HG02623 (cell line): ENCODE results near the gene VTI1A.
"Not testable (repeated sequence)": the region's sequence is repeated elsewhere in the genome, so short reads cannot be mapped to it uniquely, and the experiment has no call there.

Experiments
- ATAC-seq: cut with Tn5 transposase; IDR thresholded peaks from one replicate; pipeline ENCODE4 v1.9.1; 2021; ENCODE audit warnings: moderate library complexity; ENCODE audit not compliant: unreplicated experiment

The VTI1A gene

DNA sequence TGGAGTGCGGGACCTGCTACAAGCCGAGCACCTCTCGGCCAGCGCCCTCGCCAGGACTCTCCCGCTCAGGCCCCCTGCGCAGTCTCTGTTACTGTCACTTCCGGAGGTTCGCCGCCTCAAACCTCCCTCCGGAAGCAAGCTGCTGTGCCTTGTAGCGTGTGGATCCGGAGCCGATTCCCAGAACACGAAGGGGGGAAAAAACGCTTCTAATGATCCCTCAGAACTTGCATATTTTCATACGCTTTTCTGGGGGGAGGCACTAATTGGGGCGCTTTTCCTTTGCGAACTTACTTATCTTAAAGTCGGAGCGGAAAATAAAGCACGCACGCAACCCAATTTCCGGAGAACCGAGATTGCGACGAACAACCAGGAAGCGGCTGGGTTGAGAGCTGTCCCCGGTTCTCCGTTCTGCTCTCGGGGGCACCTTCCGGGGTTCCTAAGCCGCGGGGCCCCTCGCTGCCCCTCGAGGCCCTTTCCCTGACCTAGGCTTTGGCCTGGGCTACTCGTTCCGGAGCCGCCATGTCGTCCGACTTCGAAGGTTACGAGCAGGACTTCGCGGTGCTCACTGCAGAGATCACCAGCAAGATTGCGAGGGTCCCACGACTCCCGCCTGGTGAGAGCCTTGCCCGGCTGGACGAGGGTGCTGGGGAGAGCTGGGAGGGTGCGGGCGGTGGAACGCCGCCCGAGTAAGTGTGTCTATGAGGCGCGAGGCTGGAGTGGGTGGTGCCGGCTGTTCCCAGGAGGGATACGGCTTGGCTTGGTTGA lies at the start of gene VTI1A, which contains the start of gene ZDHHC6:
Gene VTI1A, plus strand, starts transcription at position 361 of the 765 bp plus-strand sequence. Its CDS starts 159 bp downstream, at position 520.
Gene ZDHHC6, minus strand, starts transcription at position 60 of the 765 bp plus-strand sequence. CDS start 1,478 bp downstream, outside the sequence.
- peak; percentile 88 for ATAC-seq

DNA sequence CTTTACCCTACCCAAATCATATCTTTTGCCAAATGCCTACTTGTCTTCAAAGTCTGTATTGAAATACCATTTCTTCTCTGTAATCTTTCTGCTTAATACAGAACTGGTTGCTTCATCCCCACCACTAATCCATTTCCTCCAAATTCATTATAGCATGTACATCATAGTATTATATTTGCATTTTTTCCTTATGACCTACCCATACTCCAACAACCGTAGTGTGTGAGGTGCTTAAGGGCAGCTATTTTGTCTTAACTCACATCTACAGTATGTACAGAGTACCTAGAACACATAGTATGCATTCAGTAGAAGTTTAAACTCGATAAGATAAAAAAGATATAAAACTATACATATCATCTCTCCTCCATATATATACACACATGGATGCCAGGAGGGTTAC lies 49.4 kb upstream of the VTI1A start:
- ATAC-seq, result no peak

DNA sequence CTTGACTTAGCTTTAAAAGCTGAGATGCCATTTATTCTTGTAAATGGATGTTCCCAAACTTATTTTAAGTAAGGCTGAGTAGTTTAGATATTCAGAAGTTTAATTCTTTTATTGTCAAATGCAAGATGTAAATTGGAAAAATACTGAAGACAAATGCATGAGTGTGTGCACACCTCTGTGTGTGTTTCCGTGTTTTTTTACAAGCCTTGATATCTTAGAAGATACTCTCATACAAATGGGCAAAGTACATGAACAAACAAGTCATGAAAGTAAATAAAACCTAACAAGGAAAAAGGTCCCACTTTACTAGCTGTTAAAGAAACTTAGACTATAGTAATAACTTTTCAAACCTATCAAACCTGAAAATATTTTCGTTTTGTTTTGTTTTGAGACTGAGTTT lies 44.1 kb upstream of the VTI1A start:
- no peak for ATAC-seq

DNA sequence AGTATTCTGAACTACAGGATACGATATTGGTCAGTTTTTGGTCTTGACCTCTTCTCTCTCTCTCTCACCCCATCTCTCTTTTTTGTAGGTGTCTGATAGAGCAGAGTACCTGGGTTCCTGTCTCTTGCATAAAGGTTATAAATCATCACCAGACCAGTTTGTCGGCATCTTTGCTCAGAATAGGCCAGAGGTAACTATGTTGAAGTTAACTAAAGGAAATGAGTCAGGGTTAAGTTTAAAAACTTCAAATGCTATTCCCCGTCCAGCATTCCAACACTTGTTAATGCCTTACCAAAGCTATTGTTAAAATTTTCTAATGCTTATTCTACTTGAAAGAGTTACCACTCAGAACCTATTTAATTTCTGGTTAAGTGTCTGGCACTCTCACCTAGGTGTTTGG lies 42.4 kb upstream of the VTI1A start:
- no peak for ATAC-seq

DNA sequence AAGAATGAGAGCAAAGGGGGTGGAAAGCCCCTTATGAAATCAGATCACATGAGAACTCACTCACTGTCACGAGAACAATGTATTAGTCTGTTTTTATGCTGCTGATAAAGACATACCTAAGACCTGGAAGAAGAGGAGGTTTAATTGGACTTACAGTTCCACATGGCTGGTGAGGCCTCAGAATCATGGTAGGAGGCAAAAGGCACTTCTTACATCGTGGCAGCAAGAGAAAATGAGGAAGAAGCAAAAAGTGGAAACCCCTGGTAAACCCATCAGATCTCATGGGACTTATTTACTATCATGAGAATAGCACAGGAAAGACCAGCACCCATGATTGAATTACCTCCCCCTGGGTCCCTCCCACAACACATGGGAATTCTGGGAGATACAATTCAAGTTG lies 40.2 kb upstream of the VTI1A start:
- ATAC-seq, result not testable (repeated sequence)

DNA sequence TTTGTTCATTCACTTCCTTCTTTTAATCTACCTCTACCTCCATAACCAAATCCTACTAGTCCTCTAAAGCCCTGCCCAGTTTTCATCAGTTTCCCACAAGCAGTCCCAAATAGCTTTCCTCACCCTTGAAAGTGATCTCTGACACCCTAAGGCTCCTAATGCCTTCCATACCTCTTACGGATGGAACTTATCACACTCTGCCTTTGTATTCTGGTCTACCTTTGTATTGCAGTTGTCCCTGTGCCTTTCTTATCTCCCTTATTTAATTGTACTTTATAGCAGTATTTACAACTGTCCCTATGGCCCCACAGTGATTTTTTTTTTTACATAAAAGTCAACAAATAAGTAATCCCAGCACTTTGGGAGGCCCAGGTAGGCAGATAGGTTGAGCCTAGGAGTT lies 39.3 kb upstream of the VTI1A start:
- ATAC-seq, result no peak

DNA sequence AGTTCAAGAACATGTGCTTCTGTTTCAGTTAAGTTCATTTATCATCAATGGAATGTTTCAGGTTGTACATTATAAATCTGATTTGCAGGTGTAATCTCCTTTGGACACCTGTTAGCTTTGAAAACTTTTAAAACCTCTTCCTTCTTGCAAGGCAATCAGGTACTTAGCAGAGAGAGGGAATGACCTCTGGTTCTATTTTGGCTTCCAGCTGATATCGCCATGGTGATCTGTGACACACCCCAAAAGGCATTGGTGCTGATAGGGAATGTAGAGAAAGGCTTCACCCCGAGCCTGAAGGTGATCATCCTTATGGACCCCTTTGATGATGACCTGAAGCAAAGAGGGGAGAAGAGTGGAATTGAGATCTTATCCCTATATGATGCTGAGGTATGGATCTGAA lies 37.7 kb upstream of the VTI1A start:
- ATAC-seq, result no peak

DNA sequence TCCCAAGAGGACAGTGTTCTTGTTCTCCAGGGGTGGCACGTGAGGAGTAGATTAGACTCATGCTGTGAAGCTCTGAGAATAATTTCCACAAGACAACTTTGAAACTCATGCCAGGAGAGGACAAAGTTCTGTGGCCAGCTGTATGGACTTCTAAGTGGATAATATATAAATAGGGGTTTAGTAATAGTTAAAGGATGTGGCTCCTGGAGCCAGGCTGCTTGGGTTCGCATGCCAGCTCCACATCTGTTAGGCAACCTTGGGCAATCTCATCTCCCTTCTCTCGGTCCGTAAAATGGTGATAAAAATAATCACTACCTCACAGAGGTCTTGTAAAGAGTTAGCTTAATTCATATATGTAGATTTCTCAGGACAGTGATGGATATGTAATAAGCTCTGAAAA lies 37.3 kb upstream of the VTI1A start:
- ATAC-seq, result no peak

DNA sequence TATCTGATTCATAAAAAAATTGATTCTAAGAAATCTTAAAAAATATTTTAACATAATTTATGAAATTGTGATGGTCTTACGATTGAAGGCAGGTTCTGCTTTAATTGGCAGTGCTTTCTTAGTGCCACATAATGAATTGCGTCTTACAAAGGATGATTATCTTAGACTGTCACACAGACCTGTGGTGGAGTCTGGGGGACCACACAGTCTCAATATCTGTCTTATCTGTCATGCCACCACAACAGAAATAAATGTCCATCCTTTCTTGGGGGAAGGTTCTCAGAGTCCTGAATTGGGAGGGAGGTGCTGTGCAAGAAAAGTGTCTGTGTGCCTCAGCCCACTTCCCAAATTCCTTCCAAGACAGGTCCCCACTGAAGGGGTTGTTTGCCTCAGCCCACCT lies 34.3 kb upstream of the VTI1A start:
- ATAC-seq, result no peak

DNA sequence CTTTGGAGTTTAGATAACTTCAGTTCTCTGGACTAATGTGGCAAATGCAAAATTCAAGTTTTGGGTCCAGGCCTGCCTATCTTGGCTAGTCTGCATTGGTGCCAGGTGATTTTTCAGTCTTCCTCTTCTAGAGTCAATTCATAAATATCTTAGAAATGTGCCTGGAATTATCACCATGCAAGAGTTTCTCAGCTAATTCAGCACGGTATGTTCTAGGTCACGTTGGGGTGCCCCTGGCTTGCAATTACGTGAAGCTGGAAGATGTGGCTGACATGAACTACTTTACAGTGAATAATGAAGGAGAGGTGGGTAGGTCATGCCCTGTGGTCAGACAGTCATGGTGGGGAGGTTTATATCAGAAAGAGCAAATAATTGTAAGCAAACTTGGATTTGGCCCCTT lies 25.3 kb upstream of the VTI1A start:
- ATAC-seq, result no peak

DNA sequence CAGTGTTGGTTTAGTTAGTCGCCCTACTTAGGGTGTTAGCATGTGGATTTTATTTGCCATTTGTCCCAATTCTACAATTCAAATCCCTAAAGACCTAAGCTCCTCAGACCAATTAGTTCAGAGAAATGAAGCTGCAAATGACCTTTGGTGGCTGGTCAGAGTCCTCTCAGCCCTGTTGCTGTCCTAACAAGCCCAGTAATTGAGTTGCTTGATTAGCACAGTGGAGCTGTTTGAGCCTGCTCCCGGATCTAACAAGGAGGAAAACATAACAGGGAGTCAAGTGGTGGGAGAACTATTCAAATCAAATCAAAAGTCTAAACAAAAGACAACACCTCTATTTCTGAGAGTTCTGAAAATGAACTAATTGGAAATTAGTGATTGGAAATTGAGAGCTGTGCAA lies 22.4 kb upstream of the VTI1A start:
- ATAC-seq, result no peak

DNA sequence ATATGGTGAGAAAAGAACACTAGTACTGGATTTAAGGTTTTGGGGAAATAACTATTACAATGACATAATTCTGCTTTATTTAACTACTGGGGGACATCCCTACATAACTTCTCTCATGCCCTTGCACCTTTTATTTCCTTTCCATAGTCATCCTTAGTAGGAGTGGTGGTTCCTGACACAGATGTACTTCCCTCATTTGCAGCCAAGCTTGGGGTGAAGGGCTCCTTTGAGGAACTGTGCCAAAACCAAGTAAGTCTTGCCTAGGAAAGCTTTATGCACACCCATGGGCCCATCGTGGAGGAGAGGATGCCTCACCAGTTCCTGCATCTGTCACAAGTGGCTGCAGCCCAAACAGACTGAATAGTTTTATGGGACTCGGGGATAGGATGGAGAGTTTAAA lies 20.9 kb upstream of the VTI1A start:
- ATAC-seq, result no peak

DNA sequence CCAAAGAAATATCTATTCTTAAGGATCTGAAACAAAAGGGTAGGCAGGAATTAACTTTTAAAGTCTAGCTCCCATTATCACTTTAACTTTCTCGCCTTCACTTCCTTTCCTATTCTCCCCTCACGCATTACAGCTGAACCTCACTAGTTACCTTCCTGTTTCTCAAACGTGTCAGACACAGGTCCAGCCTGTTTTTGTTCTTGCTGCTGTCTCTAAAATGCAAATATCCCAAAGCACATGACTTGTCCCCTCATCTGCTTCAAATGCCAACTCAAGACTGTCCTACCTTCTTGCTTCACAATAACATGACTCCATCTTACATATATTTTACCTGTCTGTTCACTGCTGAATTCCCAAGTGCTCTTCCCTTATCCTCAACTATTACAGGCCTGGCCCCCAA lies 17.9 kb upstream of the VTI1A start:
- peak; percentile 50 for ATAC-seq

DNA sequence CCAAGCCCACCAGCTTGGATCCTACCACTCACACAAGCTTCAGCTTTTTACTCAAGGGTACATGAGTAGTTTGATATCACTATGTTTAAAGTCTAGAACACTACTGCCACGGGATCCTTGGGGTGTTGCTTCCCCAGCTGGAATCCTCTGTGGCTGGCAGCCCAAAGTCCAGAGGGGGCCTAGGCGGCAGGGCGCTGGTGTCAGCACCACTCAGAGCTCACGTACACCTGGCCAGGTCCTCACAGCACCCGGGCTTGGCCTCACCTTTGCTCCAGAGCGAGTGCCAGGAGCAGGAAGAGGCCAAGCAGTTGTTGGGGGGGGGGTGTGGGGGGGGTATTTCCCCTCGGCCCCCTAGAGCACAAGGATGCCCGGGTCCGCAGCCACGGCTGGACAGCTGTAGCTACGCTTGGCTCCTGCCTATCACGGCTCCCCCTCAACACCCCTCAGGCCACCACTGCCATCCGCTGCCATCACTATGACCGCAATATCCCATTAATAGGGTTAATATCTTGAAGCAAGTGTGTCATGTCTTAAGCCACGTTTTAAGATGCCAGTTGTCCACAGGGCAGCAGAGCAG lies 17.3 kb upstream of the VTI1A start:
- no peak for ATAC-seq

DNA sequence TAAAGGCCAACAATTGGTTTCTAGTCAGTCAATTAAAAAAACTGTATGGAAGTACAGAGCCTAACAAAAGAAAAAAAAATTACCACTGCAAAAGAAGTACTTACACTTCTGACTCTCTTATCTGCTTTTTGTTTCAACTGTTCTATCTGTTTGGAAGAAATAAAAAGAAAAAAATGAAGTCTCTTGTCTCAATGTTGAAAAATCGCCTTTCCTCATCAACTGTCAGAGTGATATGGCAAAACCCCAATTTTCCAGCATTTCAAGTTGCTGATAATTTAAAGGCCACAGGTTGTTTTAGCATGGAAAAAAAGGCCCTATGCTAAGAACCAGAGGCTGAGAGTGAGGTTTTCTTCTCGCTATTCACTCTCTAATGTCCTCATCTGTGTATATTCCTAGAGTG lies 13.9 kb upstream of the VTI1A start:
- no peak for ATAC-seq

DNA sequence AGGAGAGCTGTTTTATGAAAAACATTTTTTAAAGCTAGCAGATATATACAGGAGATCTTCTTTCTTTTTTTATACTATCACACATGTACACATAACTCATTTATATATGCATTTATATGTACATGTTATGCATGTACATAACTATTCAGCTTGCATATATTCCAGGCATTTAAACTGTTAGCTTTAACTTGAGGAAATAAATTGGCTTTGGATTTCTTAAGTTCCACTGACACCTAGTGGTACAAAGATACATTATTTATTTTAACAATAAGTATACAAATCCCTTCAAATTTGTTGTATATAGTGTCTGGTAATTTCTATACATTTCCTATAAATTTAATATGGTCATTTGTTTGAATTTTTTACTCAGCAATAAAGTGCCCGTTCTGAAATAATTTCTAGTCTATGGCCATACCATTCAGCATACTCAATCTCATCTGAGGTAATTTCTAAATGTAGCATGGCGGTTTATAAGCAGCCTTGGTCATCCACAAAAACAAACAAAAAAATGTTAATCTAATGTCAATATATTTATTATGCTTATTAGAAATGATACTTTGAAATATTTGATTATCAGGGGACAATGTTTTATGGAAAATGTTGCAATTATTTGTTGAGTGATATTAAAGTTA lies 11.9 kb upstream of the VTI1A start:
- no peak for ATAC-seq

DNA sequence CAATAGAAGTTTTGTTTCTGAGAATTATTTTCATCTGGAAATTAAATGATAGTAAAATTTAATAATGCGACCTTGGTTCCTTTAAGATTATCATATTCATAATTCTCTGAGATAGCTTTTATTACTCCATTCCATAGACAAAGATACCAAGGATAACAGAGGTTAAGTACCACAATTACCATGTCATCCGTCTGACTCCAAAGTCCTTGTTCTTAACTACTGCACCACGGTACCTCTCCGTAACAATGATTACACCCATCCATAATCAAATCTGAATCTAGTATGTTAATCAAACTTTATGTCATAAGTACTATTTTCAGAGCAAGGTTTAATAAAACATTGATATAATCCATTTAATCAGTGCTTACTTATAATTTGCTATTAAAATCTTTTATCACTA lies 8.7 kb upstream of the VTI1A start:
- no peak for ATAC-seq

DNA sequence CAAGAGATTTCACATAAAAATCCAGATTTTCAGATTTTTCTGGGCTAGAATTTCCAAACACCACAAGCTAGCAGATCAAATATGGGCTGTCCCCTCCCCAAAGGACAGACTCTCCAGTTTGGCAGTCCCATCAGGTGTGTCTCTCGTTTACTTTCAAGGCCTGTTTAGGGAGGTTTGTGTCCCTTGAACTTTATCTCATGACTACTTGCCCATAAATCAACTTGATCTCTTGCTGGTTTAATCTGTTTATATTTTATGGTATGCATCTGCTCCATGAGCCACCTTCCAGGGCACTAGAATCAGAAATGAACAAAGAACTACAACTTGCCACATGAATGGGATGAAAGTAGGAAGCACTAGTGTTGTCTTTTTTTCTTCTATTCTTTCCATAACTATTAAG lies 5.5 kb upstream of the VTI1A start:
- no peak for ATAC-seq

DNA sequence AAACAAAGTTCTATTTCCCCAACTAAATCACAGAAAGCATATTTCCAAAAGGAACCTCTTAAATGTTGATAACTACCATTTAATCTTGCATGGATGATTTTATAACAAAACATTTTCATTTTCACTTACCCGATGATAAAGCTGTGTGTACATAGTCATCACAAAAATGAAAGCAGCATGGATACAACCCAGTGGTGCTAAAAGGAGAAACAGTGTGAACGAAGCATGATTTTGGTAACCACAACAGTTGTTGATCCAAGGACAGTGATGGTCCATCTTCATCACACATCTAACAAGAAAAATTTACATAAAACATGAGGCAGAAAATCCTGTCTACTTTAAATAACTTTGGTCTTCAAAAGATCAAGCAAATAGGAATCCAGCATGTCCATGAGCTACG lies 5.0 kb upstream of the VTI1A start:
- no peak for ATAC-seq

DNA sequence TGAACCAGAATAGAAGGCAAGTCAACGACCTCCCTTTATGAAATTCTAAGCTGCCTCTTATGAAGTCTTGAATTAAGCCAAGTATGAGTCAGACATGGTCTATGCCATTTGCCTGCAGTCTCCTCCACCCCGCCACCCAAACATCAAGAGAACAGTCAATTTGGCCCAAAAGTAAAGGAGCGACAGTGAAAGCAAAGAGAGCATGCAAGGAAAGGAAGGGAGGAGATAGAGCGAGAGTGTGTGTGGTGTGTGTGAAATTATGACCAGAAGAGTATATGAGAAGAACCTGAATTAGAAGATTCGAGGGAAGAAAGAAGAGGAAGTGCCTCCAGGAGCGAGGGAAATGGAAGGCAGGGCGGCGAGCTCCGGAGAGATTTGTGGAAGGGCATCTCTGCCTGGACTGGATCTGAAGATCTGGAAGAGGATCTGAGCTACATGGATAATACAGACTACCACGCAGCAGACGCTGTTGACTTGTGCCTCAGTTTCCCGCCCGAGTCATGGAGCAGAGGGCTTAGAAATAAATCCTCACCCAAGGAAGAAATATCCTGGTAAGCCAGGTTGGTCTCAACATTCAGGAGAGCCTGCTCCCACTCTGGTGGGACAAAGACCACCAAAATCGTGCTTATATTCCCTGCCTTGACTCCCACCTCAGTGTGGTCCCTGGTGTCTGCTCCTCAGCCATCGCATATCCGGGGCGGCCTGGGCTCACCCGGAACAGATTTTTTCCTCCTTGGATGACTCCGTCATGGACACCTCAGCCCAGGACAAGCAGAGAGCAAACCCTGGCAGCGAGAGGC lies 760 bp upstream of the VTI1A start:
- no peak for ATAC-seq

DNA sequence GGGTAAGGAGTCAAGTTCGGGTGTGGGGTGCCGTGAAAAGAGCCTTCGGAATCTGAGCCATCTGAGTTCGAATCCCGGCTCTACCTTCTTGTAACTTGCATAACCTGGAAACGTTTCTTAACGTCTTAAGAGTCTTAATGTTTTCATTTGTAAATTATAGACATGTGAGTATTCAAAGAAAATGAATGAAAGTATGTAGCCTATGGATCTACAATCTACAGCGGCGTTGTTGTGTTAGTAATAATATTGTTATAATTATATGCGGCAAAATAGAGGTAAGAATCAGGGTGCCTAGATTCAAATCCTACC lies 559 bp downstream of the VTI1A start:
- no peak for ATAC-seq

DNA sequence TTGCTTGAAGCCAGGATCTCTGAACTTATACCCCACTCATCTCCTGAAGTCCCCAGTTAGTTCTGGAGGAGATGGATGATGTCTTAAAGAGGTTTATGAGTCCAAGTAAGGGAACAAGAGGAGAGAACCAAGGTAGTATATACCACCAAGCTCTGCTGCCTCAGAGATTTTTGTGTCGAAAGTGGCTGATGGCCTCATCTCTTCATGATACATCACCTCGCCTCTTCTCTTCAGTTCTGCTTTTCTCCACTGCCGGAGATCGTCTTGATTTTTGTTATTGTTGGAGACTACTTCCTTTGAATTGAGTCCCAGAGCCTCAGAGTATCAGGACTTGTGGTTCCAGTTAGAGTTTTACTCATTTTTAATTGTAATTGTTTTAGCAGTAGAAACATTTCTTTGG lies 1.9 kb downstream of the VTI1A start:
- ATAC-seq, result no peak
